NCI-H1105 (cell line): ENCODE measurements around the gene TJP1.
A peak's percentile ranks its signal among the peaks of the same experiment; 100 is the strongest.
"Not testable (repeated sequence)": the region's sequence is repeated elsewhere in the genome, so short reads cannot be mapped to it uniquely, and the experiment has no call there.

Source experiments
- DNase-seq: peaks from one replicate; lab custom pipeline; 2025; lab: John Stamatoyannopoulos, UW

The TJP1 gene

DNA sequence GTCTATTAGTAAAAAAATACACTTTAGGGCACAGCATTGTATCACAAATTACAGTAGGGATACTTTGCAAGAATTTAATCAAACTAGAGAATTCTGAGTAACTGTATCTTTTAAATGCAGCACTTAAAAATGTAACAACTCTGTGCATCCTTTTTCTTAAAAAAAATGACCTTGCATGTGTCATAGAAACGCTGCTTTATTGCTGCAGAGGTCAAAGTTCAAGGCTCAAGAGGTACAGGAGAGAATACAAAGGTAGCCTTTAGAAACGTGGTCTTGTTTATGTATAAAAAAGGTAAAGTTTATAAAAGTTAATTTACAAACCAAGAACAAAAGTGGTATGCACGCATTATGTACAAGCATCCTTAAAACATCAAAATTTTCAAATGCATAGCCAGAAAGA, 122.0 kb downstream of the TJP1 start:
- no peak for DNase-seq

GRCh38 chr15:29699791-29700190, 122.5 kb downstream of the TJP1 start:
- DNase-seq = no peak

- no peak for DNase-seq
Measured at GRCh38 chr15:29698030-29698701, 124.1 kb downstream of the TJP1 start.

DNA sequence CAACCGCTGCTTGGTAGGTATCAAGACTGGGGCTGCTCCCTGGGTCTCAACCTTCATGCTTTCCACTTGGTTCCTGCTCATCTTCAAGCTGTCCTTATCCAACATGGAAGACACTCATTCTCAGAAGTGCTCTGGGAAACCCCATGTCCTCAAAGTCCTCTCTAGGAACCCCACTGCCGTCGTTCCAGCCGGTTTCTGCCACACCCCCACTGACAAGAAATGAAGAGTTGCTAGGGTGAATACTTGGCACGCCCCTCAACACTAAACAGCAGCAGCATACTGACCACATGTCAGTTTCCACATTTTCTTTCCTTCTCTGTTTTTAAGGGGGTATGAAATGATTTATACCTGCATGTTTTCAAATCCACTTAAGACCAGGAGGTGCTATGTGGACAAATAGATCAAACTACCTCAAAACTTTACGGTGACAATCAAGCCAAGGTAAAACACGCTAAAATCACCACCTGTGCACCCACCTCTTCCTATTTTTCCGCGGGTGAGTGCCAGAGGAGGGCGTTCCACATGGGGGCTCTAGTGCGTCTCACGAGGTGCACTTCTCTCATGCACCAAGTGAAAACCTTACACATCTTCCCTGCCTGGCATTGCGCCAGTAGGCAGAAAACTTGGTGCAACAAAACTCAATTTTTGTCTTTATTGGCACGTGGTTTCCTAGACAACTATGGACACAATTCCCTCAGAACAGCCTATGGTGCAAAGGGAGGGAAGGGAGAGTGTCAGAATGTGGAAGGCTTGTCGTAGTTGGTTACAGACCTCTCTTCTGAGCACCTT, 125.1 kb downstream of the TJP1 start:
- no peak for DNase-seq

- DNase-seq = not testable (repeated sequence)
Measured at GRCh38 chr15:29696506-29696905, 125.8 kb downstream of the TJP1 start.

- no peak for DNase-seq
Measured at GRCh38 chr15:29695489-29696167, 126.6 kb downstream of the TJP1 start.

DNA sequence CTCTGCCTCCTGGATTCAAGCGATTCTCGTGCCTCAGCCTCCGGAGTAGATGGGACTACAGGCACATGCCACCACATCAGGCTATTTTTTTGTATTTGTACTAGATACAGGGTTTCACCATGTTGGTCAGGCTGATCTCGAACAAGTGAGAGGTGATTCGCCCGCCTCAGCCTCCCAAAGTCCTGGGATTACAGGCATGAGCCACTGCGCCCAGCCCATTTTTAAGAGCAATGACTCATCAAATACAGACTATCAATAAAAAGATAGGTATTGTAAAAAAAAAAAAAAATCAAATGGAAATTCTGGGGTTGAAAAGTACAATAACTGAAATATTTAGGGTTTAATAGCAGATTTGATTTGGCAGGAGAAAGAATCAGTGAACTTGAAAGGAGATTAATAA, 129.0 kb downstream of the TJP1 start:
- DNase-seq = no peak

- DNase-seq = no peak
Measured at GRCh38 chr15:29692527-29692926, 129.7 kb downstream of the TJP1 start.

DNA sequence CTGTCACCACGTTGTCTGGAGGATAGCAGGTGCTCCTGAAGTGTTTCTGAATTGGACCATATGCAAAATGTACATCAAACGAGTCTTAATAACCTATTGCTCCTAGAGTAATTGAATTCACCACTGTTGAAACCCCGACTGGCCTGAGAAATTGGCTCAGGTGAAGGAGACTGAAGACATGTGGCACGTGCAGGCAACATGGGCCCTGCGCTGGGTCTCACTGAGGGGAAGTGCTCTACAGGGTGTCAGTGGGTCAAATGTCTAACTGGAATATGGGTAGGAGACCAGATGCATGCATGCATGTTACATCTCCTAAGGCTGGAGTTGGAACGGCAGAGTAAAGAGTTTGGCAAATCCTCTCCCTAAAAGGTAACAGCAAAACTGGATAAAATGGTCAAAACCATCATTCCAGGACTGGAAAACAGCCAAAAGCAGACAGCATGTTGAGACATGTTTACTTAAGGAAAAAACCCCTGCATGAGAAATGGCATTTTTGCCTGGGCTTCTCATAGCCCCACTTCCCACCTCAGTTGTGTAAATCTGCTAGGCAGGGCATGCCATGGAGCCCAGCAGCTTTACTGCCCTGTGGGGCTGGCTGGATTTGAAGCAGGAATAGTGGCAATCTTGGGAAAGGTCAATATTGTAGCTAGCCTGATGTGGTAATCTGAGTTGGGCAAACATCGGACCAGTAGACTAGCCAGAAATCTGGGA, 131.3 kb downstream of the TJP1 start:
- no peak for DNase-seq

DNA sequence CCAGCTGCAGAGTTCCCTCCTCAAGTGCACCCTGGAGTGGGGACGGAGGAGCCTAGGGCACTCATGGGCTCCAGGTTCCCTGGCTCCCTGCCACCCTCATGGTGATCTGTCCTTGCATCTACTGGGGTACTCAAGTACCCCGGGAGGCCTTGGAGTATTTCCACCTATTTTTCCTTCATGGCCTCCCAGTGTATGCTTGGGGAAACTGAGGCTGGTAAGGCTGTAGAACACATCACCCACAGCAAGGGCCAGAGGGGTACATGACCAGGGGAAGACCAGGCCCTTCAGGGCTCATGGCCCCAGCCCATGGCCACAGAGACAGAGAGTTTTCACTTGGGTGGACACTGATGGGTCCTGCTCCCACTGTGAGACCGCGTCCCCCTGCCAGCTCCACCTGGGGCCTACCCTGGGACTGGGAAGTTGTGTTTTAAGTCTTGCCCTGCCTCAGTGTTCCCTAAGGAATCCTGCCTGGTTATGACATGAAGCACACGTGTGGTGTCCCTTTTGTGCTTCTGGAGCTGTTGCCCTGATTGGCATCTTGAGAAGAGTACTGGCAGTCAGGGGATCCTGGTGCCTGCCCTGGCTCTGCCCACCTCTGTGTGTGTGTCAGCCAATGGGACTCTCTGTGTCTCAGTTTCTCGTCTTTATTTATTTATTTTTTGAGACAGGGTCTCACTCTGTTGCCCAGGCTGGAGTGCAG, 132.8 kb downstream of the TJP1 start:
- no peak for DNase-seq

DNA sequence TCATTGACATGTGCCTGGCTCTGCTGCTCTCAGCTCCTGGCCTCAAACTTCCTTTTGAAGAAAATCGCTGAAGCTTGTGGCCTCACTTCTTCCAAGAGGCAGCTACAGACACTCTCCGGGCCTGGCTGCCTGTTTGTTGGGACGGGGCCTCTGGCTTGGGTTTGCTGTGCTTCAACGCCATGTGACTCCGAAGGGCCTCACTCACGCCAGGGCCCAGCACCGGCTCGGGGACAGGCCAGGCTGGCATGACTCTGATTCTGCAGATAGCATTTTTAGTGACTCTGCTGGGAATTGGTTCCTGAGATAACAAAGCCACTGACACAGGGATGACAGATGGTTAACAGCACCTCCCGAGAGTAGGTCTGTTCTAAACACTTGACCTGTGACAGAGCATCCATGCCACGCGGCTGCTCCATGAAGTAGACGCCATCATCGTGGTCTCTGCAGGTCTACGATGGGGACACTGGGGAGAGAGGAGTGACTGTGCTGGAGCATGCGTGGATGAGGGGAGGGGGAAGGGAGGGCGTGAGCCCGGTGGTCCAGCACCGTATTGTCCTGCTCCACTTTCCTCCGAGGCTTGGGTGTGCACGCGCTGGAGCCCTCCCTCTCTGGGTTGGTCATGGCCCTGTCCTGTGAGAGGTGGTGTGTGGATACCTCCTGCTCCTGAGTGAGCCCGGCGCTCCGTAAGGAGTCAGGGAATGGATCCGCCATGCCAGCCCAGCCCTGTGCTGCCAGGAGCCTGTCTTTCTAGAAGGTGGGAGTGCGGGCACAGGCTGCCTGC, 133.6 kb downstream of the TJP1 start:
- no peak for DNase-seq

DNA sequence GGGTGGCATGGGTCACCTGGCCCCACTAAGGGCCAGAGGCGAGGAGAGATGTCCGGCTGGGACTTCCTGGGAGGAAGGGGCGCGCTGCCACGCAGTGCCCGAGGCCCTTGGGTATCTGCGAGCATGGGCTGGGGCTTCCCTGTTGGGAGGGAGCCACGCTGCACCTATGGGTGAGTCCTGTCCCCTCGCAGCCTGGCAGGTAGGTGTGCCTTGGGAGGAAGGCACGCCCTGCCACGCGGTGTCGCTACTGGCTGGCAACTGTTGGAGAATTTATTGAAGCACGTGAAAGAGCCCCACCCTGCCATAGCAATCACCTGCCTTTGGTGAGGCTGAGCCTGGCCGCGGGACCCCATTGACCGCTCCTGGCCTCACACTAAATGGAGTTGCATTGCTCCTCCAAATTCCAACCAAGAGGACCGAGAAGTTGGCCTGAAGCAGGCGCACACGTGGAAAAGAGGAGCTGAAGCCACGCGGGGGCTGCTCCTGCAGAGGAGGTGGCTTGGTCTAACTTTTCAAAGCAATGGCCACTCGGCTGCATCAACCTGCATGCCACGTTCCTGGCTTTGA, 134.2 kb downstream of the TJP1 start:
- no peak for DNase-seq

DNA sequence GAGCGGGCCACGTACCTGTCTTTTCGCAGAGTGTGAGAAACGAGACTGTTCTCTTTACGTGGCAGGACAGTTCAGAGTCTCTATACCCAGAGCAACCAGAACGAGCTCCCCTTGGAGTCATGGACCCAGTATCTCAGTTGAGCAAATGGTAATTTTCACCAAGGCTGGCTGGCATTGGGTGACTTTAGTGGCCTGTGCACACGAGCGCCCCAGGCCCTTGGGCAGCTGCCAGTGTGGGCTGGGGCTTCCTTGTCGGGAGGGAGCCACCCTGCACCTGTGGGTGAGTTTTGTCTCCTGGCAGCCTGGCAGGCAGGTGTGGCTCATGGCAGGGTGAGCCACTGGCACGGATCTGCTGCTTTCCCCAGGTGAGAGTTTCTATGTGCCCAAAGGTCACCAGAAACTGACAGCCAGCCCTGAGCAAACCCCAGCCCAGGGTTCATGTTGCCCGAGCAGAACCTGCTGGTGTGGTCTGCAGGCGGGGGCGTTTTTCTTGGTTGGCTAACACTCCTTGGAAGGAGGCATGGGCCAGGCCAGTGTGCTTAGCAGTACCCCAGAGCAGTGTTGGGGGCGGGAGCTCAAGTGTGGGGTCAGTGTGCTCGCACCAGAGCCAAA, 135.0 kb downstream of the TJP1 start:
- DNase-seq = peak; percentile 39

DNA sequence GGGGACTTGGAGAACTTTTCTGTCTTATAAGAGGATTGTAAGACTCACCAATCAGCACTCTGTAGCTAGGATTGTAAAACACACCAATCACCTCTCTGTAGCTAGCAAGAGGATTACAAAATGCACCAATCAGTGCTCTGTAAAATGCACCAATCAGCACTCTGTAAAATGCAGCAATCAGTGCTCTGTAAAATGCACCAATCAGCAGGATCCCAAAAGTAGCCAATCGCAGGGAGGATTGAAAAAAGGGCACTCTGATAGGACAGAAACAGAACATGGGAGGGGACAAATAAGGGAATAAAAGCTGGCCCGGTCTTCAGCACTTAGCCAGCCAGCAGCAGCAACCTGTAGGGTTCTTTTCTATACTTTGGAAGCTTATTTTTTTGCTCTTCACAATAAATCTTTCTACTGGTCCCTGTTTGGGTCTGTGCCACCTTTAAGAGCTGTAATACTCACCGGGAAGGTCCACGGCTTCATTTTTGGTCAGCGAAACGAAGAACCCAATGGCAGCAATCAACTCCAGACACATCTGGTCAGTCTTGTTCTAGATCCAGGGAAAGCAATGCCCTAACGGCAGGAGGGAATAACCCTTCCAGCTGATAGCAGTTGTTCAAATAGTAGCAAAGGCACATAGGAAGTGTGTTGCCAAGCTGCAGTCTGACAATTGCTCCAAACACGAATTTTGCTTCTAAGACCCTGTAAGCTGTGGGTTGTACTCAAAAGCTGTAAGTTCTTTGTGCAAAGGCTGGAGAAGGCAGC, 135.6 kb downstream of the TJP1 start:
- DNase-seq = no peak

DNA sequence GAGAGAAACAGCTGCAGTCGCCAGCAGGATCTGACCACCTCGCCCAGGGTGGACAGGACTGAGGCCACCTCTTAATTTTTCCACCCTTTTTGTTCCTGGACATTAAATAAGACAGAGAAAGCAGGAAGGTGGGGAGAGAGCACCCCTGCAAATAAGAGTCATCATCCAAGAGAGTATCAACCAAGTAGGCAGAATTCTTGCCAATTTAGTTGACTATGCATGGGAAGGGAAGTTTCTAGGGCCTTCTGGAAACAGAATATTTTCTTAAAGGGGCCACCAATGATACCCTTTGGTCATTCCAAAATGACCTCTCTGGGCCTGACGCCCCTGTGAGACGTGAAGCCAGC, 136.2 kb downstream of the TJP1 start:
- DNase-seq = no peak

GRCh38 chr15:29685156-29686078, 136.9 kb downstream of the TJP1 start:
- DNase-seq = no peak

DNA sequence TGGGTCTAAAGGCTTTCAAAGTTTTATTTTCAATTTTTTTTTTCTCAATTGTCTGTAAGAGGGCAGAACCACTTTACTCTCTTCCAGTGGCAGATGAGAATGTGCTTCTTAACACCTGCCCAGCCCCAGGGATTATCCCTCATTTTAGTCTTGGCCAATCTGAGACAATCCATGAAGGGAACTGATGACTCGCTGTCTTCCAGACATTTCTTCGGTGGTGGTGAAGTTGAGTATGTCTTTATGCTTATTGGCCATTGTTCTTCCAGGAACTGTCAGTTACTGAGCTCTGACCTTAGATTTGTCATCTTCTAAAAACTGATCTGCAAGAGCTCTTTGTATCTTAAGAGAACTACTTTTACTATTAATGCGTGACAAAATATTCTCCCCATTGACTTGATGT, 139.5 kb downstream of the TJP1 start:
- no peak for DNase-seq

DNA sequence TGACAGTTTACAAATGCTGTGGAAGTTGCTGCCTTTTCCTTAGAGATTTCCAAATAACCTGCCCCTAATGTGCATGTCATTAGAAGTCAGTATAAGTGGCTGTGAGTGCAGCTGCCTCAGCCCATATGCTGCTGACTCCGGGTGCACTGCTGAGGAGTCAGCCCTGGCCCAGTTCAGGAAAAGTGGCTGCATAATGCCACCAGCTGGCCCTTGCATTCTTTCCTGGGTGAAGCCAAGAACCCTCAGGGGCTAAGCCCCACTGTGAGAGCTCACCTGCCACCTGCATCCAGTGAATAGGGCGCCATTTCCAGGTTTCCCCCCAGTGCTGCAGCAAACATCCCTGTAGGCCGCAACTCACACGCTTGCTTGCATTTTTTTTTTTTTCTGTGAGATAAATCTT, 139.9 kb downstream of the TJP1 start:
- DNase-seq = no peak

DNA sequence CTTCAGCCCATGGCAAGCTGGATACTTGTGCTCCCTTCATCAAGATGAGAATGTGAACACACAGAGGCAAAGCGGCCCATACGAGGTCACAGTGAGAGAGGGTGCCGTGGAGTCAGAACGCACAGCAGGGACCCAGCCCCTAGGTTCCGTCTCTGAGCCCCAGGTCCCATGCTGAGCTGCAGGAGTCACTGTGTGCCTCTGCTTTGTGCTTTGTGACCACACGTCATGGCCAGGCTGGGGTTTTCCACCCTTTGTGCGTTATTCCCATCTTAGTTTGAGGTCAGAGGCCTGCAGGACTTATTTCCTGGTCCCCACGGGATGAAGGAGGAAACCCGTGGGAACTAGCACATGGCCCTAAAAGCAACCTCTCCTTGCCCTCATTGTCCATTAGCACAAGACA, 140.3 kb downstream of the TJP1 start:
- DNase-seq = no peak
